Skeletal muscle tissue (tissue), 4 donors: Measurements from ENCODE around the gene BCAM. TPM values are rescaled to one million over a fixed set of nuclear protein-coding genes. Genes with fewer than 3 reads are reported as not detected.

Experiments
- H3K27ac ChIP-seq: one replicate; pipeline ENCODE4 v1.7.0; 2013; ENCODE audit warnings: mild to moderate bottlenecking, low read depth, low read length, inconsistent platforms
- H3K27me3 ChIP-seq, 3 donors: one replicate each; pipeline ENCODE4 v1.7.0; 2013; ENCODE audit warnings: low read length in 3 of 3; ENCODE audit not compliant: control insufficient read depth in 3 of 3, insufficient read depth in 3 of 3
- H3K36me3 ChIP-seq, 3 donors: one replicate each; pipeline ENCODE4 v1.7.0; 2013; ENCODE audit warnings: low read length in 3 of 3; ENCODE audit not compliant: control insufficient read depth in 3 of 3, insufficient read depth in 3 of 3
- H3K4me1 ChIP-seq, 3 donors: one replicate each; pipeline ENCODE4 v1.7.0; 2013; ENCODE audit warnings: low read length in 3 of 3, mild to moderate bottlenecking in 3 of 3; ENCODE audit not compliant: control insufficient read depth in 3 of 3, insufficient read depth in 3 of 3
- H3K4me3 ChIP-seq, 3 donors: one replicate each; pipeline ENCODE4 v1.7.0; 2013; ENCODE audit warnings: low read length in 3 of 3
- H3K9ac ChIP-seq, 3 donors: one replicate each; pipeline ENCODE4 v1.7.0; 2013; ENCODE audit warnings: low read length in 3 of 3, mild to moderate bottlenecking in 3 of 3, moderate library complexity in 2 of 3, low read depth in 1 of 3
- H3K9me3 ChIP-seq, 3 donors: one replicate each; pipeline ENCODE4 v1.7.0; 2013; ENCODE audit warnings: low read length in 3 of 3; ENCODE audit not compliant: control insufficient read depth in 3 of 3
- total RNA-seq: library from RNA; depleted of rRNA; stranded (reverse); fragments of >200 nt; gene quantifications from one replicate; pipeline ENCODE4 v1.2.3, GENCODE V29; 2014
- donor health status: Osteomylitis.

Gene BCAM
- total RNA-seq, 1 donor from 2014 or later, result 89.8 TPM

- H3K4me1 ChIP-seq, result peaks cover 19 to 27% (median 25%) of the 10 kb centered on the region in 3 donors
- H3K4me3 ChIP-seq, result no peak overlapping the region
- H3K9ac ChIP-seq, result no peak overlapping the region
- H3K9me3 ChIP-seq, result no peaks in the 10 kb centered on the region
- peaks cover 0 to 4% (median 4%) of the 10 kb centered on the region in 3 donors for H3K36me3 ChIP-seq
- no peaks in the 10 kb centered on the region for H3K27me3 ChIP-seq
- H3K27ac ChIP-seq, result no peak overlapping the region
Measured at GRCh38 chr19:44807162-44807561, 1.7 kb upstream of the BCAM start.

GRCh38 chr19:44807652-44808462 is 1.0 kb upstream of the BCAM start:
- H3K36me3 ChIP-seq, result peaks cover 0 to 4% (median 4%) of the 10 kb centered on the region in 3 donors
- peaks cover 19 to 27% (median 25%) of the 10 kb centered on the region in 3 donors for H3K4me1 ChIP-seq
- no peaks in the 10 kb centered on the region for H3K9me3 ChIP-seq
- H3K27me3 ChIP-seq, result no peaks in the 10 kb centered on the region
- H3K9ac ChIP-seq, result peak overlapping the region in 2 of 3 donors; percentile 7 to 77
- peak overlapping the region in 2 of 3 donors; percentile 59 to 65 for H3K4me3 ChIP-seq
- H3K27ac ChIP-seq, result peak overlapping the region; percentile 70

- Histone ChIP-seq H3K27ac (peak overlapping the region; percentile 54), H3K27me3 (no peaks in the 10 kb centered on the region), H3K9ac (peak overlapping the region; percentile 83 to 93 (median 85)), H3K36me3 (peaks cover 4 to 17% (median 6%) of the 10 kb centered on the region in 3 donors), H3K4me3 (peak overlapping the region; percentile 79 to 81 (median 80)), H3K9me3 (no peaks in the 10 kb centered on the region), H3K4me1 (peaks cover 19 to 23% (median 21%) of the 10 kb centered on the region in 3 donors)
Measured at GRCh38 chr19:44809577-44810233, 802 bp downstream of the BCAM start.

- Histone ChIP-seq H3K4me1 (peaks cover 19 to 23% (median 21%) of the 10 kb centered on the region in 3 donors), H3K27me3 (no peaks in the 10 kb centered on the region), H3K36me3 (peaks cover 11 to 22% (median 11%) of the 10 kb centered on the region in 3 donors), H3K4me3 (peak overlapping the region; percentile 1 to 58 (median 38)), H3K27ac (no peak overlapping the region), H3K9ac (peak overlapping the region in 2 of 3 donors; percentile 57 to 61), H3K9me3 (no peaks in the 10 kb centered on the region)
Measured at GRCh38 chr19:44810234-44811121, 1.6 kb downstream of the BCAM start.

- Histone ChIP-seq H3K36me3 (peaks cover 11 to 22% (median 11%) of the 10 kb centered on the region in 3 donors), H3K9ac (no peak overlapping the region), H3K9me3 (no peaks in the 10 kb centered on the region), H3K27ac (no peak overlapping the region), H3K27me3 (no peaks in the 10 kb centered on the region), H3K4me3 (peak overlapping the region in 1 of 3 donors; percentile 2), H3K4me1 (peaks cover 19 to 23% (median 21%) of the 10 kb centered on the region in 3 donors)
Measured at GRCh38 chr19:44811122-44811419, 2.2 kb downstream of the BCAM start.

GRCh38 chr19:44812142-44812718 is 3.3 kb downstream of the BCAM start:
- peaks cover 11 to 22% (median 11%) of the 10 kb centered on the region in 3 donors for H3K36me3 ChIP-seq
- H3K27me3 ChIP-seq, result no peaks in the 10 kb centered on the region
- H3K4me1 ChIP-seq, result peaks cover 19 to 23% (median 21%) of the 10 kb centered on the region in 3 donors
- no peak overlapping the region for H3K27ac ChIP-seq
- no peak overlapping the region for H3K4me3 ChIP-seq
- H3K9ac ChIP-seq, result peak overlapping the region in 1 of 3 donors; percentile 33
- H3K9me3 ChIP-seq, result no peaks in the 10 kb centered on the region

- H3K4me1 ChIP-seq, result peaks cover 12 to 17% (median 16%) of the 10 kb centered on the region in 3 donors
- H3K27me3 ChIP-seq, result no peaks in the 10 kb centered on the region
- no peak overlapping the region for H3K27ac ChIP-seq
- no peaks in the 10 kb centered on the region for H3K9me3 ChIP-seq
- no peak overlapping the region for H3K9ac ChIP-seq
- no peak overlapping the region for H3K4me3 ChIP-seq
- peaks cover 11 to 22% (median 13%) of the 10 kb centered on the region in 3 donors for H3K36me3 ChIP-seq
Measured at GRCh38 chr19:44813070-44813840, 4.4 kb downstream of the BCAM start.

- H3K4me1 ChIP-seq, result peaks cover 9 to 13% (median 11%) of the 10 kb centered on the region in 3 donors
- H3K36me3 ChIP-seq, result peaks cover 11 to 24% (median 13%) of the 10 kb centered on the region in 3 donors
- no peaks in the 10 kb centered on the region for H3K9me3 ChIP-seq
- H3K27ac ChIP-seq, result no peak overlapping the region
- no peaks in the 10 kb centered on the region for H3K27me3 ChIP-seq
- H3K9ac ChIP-seq, result no peak overlapping the region
- H3K4me3 ChIP-seq, result no peak overlapping the region
Measured at GRCh38 chr19:44813841-44814470, 5.1 kb downstream of the BCAM start.
